NCI-H446 (cell line): ENCODE data around the gene PKD1L1.
"Not testable (repeated sequence)": the region's sequence is repeated elsewhere in the genome, so short reads cannot be mapped to it uniquely, and the experiment has no call there.

Source experiments
- DNase-seq, 2 experiments: peaks; one replicate each; lab custom pipeline; 2025; lab: John Stamatoyannopoulos, UW

PKD1L1 gene

DNA sequence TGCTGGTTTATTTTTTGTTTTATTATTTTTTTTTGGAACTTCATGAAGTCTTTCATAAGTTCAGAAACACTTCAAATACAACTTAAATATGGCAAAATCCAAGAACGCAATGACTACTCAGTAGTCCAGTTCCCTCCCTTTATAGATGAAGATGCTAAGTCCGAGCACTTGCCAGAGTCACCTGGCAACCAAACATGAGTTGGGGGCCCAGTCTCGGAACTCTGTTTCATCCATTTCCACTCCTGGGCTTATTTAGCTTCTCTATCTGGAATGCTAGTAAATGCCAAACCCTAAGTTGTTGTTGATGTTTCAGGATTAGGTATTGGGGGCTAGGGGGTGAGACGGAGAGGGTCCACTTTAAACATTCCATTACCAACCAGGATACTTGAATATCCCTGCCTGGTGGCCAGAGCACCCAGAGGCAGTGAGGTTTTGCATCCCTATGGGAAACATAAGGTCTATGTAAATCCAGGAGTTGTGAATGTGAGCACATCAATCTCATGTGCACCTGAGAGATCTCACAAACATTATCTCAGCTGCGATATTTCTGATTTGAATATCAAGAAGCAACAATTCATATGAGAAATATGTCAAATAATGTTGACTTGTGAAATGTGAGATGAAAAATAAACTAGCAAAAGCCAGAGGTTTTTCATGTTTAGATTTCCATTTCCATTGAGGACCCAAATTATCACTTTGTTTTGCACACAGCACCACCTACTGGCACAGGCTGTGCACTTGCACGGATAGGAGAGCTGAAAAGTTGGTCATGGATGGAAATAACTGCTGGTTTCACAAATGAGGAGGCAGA, 129.3 kb downstream of the PKD1L1 start:
- peak in 1 of 2 experiments; percentile 61 for DNase-seq

DNA sequence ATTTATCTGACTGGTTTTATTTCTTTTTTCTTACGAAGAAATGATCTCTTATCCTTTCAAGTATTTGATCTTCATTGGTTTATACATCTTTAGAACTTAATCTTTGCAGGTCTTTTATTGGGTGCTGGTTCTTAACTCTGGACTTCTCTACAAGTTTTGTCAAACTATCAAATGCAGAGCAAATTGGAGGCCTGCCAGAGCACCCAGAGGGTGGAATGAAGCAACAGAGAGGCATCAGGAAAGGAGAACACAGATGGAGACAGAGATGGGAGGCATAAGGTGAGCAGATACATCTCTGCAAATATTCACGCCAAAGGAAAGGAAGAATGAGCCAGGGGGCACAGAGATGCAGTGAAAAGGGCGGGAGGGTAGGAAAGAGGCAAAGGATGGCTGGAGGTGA, 130.3 kb downstream of the PKD1L1 start:
- DNase-seq = no peak

DNA sequence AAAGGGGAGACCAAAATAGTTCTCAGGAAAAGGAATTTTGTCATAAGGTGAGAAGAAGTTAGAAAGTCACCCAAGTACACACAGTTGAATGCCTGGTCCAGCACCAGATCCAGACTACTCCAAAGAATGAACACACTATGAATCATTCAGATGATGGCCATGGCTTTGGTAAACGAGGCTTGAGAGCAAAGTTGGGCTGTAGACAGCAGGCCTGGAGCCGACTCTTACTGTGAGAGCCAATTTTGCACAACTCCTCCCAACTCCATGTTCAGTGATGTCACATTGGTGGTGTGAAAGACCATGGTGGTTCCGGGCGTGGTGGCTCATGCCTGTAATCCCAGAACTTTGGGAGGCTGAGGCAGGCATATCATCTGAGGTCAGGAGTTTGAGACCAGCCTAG, 131.6 kb downstream of the PKD1L1 start:
- no peak for DNase-seq

DNA sequence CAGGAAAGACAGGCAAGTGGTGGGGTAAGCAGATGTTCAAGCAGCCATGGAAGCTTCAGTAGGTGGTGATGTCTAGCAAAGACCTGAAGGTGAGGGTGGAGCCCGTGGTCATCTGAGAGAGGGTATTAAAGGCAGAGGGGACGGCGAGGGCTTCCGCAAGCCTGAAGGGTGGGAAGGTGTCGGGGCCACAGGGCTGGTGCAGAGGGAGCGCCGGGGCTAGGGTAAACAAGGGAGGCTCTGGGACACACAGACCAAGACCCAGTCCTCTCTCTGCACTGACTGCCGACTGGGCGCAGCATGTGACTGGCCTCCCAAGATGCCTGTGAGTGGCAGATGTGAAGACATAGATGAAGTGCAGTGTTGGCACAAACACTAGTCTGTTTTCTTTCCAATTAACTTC, 132.4 kb downstream of the PKD1L1 start:
- no peak for DNase-seq

DNA sequence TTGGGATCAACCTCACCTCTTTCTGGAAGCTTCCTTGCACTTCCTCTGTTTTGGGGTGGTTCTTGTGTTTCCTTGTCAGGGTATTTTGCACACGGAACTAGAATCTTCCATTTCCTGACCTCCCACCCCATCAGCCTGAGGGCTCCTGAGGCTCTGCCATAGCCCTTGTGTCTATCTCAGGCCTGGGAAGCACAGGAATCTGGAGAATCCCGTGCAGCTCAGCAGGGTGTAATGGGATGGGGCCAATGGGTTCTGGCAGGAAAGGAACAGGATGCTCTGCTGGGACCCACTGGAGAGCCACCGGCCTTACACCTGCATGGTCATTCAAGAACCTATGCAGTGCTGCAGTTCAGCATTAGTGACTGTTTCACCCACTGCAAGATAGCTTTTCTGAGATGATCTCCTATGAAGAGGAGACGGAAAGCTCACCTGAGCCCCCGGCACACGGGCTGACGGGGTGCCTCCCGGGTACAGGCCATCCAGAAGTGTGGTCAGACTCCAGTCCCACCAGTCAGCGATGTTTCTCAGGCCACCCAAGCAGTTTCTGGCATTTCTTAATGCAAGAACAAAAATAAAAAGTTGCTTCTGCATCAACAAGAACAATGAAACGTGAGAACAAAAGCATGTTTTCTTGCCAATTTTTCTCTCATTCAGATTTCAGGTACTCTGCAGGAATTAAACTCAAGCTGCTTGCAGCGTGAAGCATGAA, 133.2 kb downstream of the PKD1L1 start:
- DNase-seq = no peak

DNA sequence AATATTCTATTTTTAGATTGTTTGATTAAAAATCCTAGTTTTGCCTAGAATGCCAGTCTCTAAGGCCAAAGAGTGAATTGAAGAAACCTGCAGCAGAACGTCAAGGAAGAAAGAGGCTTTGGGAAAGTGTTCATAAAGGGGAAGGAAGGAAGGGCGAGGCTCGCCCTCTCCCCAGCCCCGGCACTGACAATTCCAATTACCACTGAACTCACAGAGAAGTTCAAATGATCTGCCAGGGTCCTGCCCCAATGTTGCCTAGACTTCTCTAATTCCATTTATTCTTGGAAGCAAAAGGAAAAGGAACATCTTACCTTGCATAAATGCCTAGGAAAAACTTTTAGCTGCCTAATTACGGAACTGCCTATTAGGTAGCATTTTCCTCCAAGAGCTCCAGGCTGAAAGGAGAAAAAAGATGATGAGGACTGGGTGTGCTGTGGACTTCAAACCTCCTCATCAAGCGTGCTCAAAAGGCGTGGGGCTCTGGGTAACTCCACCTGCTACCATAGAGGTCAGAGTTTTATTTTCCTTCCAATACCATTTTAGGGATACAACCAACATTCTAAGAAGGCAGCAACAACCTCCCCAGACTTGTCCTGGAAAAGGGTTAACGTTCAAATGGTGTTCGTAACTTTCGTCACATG, 134.5 kb downstream of the PKD1L1 start:
- no peak for DNase-seq

DNA sequence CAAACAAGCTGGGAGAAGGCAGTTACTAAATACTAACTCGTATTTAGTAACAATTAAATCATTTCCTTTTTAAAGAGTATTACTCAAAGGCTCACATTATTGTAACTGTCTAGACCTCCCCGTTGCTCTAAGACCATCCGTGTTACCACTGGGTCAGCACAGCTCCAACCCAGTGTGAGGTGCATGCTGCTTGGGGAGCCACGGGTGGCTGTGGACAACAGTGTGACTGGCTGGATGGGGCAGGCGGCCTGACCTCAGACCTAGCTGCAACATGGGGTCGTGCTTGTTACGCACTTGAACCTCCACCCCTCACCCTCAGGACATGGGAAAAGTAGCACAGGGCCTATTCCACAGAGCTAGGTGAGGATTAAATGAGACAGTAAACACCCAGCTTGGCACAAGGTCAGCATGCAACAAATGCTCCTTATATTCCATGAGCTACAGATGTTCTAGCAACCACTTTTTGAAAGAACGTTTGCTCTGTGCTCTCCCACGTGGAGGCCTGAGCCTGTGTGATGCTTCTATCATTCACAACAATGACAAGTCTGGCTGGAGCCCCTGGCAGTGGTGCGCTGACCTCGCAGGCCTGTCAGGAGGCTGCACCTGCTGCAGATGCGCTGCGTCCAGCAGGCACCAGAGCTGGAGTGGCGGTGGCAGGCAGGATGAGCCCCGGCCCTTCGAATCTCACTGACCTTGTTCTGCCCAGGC, 135.7 kb downstream of the PKD1L1 start:
- no peak for DNase-seq

DNA sequence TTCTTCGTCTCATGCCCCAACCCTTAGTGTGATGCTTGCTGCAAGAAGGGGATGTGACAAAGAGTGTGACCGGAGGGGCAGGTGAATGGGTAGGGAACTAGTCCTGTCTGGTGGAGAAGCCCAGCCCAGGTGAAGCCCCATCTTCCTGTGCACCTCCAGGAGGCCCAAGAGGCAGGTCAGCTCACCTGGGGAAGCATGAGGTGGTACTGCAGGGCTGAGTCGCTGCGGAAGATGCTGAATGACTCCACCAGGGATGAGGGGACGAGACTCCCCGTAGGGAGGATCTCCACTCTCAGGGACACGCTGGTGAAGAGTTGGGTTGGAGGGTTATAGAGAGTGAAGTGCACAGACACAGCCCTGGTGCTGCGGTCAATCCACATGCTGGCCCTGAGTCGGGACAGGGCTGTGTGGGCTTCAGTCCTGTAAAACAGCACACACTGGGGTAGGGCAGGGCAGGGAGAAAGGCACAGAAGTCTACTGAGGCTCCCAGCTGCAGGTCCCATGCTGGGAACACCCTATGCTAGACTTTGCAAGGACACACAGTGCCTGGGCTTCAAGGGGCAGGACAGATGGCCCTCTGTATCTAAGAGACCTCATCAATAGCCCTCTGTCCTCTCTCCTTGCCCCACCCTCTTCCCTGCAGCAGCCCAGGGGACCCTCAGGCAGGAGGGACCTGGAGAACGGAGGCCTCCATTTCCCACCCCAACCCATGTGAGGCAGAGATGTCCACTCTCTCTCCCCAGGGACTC, 136.5 kb downstream of the PKD1L1 start:
- no peak for DNase-seq

DNA sequence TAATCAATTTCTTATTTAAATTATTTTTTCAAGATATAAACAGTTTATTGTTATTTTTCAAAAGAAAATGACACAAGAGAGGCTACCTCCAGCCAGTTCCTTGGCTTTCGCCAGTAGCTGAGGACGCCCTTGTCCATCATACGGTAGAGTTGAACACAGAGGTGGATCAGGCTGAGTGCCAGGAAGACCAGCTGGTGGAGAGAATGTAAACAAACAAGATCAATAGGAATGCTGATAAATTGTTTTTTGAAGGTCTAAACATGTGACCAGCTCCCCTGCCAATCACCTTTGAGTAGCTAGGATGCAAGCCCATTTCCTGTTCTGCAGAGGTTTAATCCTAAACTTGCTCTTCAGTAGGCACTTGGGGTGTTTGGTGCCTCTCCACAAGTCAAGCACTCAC, 138.9 kb downstream of the PKD1L1 start:
- DNase-seq = no peak

DNA sequence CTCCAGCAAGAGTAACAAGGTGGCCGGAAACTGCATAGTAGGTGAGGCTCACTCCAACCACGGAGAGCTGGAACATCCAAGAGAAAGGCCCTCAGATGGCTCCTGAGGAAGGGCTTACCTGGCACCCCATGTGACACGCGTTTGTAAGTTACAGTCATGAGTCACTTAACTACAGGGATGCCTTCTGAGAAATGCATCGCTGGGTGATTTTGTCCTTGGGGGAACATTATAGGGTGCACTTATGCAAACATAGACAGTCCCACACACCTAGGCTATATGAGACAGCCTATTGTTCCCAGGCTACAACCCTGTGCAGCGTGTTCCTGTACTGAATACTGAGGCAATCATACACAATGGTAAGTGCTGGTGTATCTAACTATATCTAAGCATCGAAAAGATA, 139.9 kb downstream of the PKD1L1 start:
- DNase-seq = no peak

DNA sequence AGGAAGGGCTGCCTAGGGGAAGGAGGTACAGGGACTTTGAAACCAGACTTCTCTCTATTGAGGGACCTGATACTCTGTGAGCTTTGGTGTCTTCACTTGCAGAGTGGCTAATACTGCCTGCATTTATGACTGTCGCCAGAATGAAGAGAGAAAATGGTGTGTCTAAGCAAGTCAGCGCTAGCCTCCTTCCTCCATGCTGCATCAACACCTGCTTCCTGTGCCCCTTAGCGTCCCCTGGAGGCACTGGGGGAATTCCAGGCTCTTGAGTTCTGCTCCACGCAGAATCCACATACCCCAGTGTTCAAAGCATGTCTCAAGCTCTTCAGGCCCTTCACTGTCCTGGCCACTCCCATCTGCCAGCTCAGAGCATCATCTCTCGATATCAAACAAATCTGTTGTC, 140.5 kb downstream of the PKD1L1 start:
- DNase-seq = no peak

DNA sequence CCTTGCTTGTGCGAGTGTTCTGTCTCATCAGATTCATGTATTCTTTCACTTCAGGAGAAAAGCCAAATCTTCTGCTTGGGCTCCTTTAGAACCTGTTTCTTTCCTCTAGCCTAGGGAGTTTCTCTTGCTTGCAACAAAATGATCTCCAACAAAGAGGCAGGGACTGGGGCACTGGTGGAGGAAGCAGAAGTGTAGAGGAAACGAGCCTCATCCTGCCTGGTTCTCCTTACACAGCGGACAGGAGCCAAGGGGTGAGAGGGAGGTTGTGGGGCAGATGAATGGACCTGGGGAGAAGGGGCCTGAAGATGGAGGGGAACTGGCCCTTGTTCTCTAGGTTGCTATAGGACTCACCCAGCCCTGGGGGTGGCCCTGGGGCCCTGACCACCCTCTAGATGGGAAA, 141.1 kb downstream of the PKD1L1 start:
- no peak for DNase-seq

DNA sequence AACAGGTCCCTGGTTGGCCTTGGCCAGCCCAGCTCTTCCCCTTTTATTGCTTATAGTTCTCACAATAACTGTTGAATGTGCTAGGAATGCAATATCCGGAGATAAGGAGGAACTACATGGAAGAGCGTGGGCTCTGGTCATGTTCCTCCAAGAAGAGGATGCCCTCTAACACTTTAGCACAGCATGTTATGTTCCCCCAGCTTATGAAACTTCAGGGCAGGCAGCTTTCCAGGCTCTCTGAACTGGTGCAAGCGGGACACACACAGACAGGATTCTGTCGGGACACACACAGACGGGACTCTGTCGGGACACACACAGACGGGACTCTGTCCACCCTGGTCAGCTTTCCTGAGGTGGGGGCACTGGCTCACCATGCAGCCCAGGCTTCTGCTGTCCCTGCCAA, 141.6 kb downstream of the PKD1L1 start:
- DNase-seq = no peak

DNA sequence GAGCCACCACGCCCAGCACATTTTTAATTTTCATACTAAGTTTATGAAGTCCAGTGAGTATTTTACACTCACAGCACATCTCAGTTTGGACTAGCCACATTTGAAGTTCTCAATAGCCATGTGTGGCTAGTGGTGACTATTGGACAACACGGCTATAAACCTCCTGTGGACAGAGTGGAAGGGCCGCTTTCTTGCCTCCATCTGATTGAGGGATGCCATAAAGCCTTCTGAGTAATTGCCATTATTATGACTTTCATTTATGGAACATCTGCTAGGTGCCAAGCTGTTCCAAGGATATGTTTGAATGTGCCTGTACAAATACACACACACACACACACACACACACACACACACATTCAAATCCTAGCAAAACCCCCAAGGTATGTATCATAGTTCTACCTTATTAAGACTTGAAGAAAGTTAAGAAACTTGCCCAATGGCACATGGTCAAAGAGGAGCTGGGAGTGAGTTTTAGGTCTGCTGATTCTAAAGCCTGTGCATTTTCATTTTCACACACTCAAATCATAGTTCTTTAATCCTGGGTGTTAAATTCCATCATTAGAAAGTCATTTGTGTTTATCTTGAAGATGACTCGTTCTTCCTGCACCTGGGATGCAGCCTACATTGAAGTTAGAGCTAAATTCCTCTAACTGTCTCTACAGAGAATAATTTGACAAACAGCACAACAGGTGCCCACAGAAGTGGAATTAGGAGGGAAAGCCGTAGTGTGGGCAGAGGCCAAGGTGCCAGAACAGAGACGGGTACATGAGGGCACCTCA, 143.3 kb downstream of the PKD1L1 start:
- DNase-seq = no peak

DNA sequence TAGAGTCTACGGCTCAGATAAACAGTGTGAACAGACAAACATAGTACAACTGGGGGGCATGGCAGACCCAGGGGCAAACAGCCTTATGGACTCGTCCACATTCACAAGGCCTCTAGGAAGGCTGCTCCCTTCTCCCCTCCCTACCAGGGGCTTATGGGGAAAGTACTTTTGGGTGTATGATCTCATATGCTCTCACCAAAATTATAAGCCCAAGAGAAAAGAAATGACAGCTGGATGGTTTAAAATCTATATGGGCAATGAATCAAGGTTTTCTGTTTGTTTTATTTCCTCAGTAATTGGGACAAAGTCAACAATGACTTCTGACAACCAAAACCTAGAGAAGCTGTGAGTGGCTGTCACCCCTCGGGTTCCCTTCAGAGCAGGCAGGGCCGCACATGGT, 144.4 kb downstream of the PKD1L1 start:
- DNase-seq = no peak

DNA sequence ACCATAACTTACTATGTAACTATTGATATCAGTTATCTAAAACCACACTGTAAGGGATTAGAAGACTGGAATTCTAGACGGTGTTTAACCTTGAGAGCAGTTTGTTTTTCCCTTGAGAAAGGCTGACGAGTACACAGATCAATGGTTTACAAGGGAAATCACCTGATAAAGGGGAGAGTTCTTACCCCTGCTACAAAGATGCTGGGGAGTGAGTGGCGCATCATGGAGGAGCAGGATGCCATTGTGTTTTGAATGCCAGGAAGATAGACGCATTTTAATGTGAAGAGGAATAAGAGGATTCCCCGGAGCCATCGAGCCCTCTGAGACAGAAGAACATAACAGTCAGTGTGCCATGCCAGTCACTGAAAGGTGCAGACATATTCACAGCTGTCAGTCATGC, 145.2 kb downstream of the PKD1L1 start:
- DNase-seq = no peak

DNA sequence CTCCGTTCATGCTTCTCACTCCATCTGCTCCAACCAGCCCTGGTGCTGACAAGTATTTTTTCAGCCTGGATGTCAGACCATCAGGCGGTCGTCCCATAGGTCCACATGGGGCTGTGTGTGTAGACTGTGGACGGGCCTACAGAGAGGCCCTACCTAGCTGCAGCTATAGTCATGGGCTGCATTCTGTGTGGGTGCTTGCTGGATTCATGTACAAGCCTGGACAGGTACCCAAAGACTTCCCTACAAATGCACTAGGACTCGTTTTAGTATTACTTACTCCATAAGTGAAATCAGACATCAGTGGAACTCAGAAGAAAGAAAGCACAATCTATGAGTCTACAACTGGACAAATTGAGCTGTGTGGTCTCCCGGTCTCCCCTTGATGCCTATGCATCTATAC, 146.8 kb downstream of the PKD1L1 start:
- DNase-seq = no peak

DNA sequence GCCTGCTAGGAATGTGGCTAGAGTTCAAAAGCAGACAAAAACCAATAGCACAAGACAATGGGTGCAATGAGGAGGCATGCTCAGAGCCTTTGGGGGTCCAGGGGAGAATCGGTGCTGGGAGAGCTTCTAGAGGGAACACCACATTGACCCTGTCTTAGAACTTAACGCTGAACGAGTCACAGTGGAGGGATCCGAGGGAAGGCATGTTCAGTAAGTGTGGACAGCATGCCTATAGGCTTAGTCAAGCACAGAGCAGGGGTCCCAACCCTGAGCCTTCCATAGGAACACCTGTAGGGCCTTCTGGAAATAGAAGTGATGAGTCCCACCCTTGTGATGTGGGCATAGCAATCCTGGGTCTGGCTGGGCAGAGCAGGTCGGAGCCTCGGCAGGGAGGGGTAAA, 148.7 kb downstream of the PKD1L1 start:
- DNase-seq = no peak

DNA sequence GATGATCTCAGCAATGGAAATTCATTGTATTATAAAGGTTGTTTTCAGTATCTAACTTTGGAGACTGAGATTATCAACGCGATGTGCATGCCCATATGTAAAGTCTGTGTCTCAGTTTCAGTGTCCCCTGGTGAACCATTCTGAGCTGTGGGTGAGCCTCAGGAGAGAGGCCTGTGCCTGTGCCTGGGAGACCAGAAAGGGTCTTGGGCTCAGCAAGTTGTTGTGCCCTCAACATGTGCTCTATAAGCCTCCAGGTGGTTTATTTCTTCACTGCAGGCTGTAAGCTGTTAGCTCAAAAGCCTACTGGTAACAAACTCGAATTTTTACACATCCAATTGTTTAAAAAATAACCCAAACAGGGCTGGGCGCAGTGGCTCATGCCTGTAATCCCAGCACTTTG, 151.9 kb downstream of the PKD1L1 start:
- DNase-seq = no peak

DNA sequence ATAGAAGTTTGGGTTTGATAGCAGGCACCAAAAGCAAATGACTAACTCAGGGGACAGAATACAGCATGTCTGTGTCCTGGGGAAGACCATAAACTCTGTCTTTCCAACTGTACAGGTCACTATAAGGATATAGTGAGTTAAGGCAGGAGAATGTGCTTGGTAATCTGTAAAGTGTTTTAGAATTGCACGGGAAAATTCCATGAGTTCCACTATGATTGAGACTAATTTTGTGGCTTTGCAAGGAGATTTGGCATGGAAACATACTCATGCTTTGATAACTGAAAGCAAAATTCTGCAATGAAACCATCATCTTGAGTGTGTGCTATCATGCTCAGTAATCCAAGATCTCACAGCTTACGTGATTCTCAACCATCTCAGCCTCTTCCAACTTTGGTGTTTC, 152.6 kb downstream of the PKD1L1 start:
- DNase-seq = no peak

DNA sequence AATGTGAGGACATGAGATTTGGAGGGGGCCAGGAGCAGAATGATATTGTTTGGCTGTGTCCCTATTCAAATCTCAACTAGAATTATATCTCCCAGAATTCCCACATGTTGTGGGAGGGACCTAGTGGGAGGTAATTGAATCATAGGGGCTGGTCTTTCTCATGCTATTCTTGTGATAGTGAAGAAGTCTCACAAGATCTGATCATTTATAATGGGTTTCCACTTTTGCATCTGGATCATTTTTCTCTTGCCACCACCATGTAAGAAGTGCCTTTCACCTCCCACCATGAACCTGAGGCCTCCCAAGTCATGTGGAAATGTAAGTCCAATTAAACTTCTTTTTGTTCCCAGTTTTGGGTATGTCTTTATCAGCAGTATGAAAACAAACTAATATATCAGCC, 153.1 kb downstream of the PKD1L1 start:
- DNase-seq = not testable (repeated sequence)
